GM18519 (cell line): ENCODE data around the gene DDI2.
"Not testable (repeated sequence)": the region's sequence is repeated elsewhere in the genome, so short reads cannot be mapped to it uniquely, and the experiment has no call there.

Experiments
- ATAC-seq: cut with Tn5 transposase; IDR thresholded peaks from one replicate; pipeline ENCODE4 v1.9.1; 2021; ENCODE audit warnings: mild to moderate bottlenecking, moderate library complexity; ENCODE audit not compliant: unreplicated experiment, low FRiP score

The DDI2 gene

GRCh38 chr1:15633756-15634420, 16.6 kb downstream of the DDI2 start:
- no peak for ATAC-seq

- ATAC-seq, result no peak
These were observed 19.2 kb downstream of the DDI2 start for GRCh38 chr1:15636436-15636835.

GRCh38 chr1:15637826-15638225, 20.6 kb downstream of the DDI2 start:
- no peak for ATAC-seq

- no peak for ATAC-seq
These were observed 22.0 kb downstream of the DDI2 start for GRCh38 chr1:15639262-15639661.

- no peak for ATAC-seq
These were observed 22.7 kb downstream of the DDI2 start for GRCh38 chr1:15639931-15640330.

GRCh38 chr1:15640667-15641066, 23.4 kb downstream of the DDI2 start:
- no peak for ATAC-seq

- no peak for ATAC-seq
These were observed 32.7 kb downstream of the DDI2 start for GRCh38 chr1:15649937-15650336.

GRCh38 chr1:15650433-15650832, 33.2 kb downstream of the DDI2 start:
- ATAC-seq, result no peak

GRCh38 chr1:15652130-15652529, 34.9 kb downstream of the DDI2 start:
- ATAC-seq, result not testable (repeated sequence)

- no peak for ATAC-seq
These were observed 36.9 kb downstream of the DDI2 start for GRCh38 chr1:15654091-15654690.

- no peak for ATAC-seq
These were observed 39.2 kb downstream of the DDI2 start for GRCh38 chr1:15656464-15656863.

GRCh38 chr1:15657021-15657420, 39.8 kb downstream of the DDI2 start:
- ATAC-seq, result no peak

GRCh38 chr1:15660151-15660550, 42.9 kb downstream of the DDI2 start:
- no peak for ATAC-seq

GRCh38 chr1:15662477-15662876, 45.2 kb downstream of the DDI2 start:
- no peak for ATAC-seq

GRCh38 chr1:15663925-15664324, 46.7 kb downstream of the DDI2 start:
- ATAC-seq, result no peak

GRCh38 chr1:15667362-15667761, 50.1 kb downstream of the DDI2 start:
- ATAC-seq, result no peak

GRCh38 chr1:15668089-15668754, 51.0 kb downstream of the DDI2 start:
- ATAC-seq, result no peak

- no peak for ATAC-seq
These were observed 51.8 kb downstream of the DDI2 start for GRCh38 chr1:15669074-15669473.

- ATAC-seq, result no peak
These were observed 52.6 kb downstream of the DDI2 start for GRCh38 chr1:15669864-15670263.

- no peak for ATAC-seq
These were observed 54.2 kb downstream of the DDI2 start for GRCh38 chr1:15671430-15671829.

GRCh38 chr1:15674386-15675159, 57.3 kb downstream of the DDI2 start:
- no peak for ATAC-seq
